Erythroblast (primary cell): ENCODE results near the gene ST8SIA3.

Experiments
- DNase-seq, 2 experiments: peaks; one replicate each; lab custom pipeline; 2025; lab: John Stamatoyannopoulos, UW
- GATA1 ChIP-seq: IDR thresholded peaks from 2 replicates; pipeline ENCODE4 v1.6.1; 2011; ENCODE audit warnings: low read depth, mild to moderate bottlenecking, control low read depth, low read length, moderate library complexity
- POLR2A ChIP-seq: IDR thresholded peaks from 2 replicates; pipeline ENCODE4 v1.6.1; 2011; ENCODE audit warnings: mild to moderate bottlenecking, low read length

The ST8SIA3 gene

DNA sequence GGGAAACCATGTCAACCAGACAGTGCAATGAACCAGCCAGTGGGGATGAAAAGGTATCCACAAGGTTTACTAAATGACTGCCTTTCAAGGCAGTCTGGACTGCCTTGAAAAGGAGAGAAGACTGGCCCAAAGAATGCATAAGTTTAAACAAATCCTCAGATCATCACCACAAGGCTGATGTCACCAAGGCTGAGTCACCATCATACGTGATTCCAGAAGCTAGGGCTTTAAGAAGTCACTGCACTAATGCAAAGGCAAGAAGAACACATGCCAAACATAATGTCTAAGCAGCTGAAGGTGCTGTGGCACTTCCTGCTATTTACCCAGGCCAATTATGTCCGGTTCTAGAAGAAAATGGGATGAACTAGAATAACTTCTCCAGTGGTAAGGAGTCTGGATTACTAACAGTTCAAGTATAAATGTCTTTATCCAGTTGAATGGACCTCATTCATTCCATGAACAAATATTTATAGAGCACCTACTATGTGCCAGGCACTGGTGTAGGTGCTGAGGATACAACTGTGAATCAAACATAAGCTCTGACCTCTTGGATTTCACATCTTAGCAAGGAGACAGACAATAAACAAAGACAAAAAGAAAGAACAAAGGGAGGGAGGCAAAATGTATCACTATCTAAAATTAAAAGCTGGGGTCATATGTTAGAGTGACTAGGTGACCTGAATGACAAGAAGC is 45.2 kb downstream of the ST8SIA3 start:
- no peak for TF ChIP-seq GATA1
- TF ChIP-seq POLR2A = no peak
- peak in 1 of 2 experiments; percentile 38 for DNase-seq

DNA sequence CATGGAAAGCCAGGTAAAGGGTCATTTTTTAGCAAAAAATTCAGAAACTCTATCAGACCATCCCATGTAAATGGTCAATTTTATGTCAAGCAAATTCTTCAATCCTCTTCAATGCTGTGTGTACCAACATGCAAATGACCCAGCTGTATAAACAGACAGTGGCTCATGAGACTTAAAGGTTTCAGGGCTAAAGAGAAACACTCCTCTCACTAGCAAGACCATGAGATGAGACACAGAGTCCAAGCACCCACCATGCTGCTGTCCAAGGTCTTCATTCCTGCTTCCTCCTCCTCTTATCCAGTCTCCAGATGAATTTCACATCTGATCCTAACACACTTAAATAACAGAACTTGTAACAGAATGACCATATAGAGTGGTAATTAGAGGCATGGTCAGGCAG is 52.0 kb downstream of the ST8SIA3 start:
- TF ChIP-seq GATA1 = no peak
- no peak for TF ChIP-seq POLR2A

DNA sequence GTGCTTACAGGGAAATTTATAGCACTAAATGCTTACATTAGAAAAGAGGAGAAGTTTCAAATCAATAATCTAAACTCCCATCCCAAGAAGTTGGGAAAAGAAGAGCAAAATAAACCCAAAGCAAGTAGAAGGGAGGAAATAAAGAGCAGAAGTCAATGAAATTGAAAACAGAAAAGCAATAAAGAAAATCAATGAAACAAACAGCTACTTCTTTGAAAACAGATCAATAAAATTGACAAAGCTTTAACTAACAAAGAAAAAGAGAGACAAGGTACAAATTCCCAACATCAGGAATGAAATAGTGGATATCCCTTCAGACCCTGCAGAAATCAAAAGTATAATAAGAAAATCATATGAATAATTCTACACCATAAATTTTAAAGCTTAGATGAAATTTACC is 57.3 kb downstream of the ST8SIA3 start:
- no peak for TF ChIP-seq POLR2A
- no peak for TF ChIP-seq GATA1
- DNase-seq = no peak

More for the DNA sequence above, 52.0 kb downstream of the ST8SIA3 start:
- no peak for DNase-seq

DNA sequence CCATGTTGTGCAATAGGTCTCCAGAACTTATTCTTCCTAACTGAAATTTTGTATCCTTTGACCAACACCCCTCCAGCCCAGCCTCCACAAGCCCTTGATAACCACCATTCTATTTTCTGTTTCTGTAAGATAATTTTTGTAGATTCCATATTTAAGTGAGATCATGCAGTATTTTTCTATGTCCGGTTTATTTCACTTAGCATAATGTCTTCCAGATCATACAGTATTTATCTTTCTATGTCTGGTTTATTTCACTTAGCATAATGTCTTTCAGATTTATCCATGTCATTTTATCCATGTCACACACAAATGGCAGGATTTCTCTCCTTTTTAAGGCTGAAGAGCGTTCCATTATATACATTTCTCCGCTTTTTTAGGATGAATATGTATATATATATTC is 58.4 kb downstream of the ST8SIA3 start:
- TF ChIP-seq GATA1 (no peak), POLR2A (no peak)
- DNase-seq = no peak

DNA sequence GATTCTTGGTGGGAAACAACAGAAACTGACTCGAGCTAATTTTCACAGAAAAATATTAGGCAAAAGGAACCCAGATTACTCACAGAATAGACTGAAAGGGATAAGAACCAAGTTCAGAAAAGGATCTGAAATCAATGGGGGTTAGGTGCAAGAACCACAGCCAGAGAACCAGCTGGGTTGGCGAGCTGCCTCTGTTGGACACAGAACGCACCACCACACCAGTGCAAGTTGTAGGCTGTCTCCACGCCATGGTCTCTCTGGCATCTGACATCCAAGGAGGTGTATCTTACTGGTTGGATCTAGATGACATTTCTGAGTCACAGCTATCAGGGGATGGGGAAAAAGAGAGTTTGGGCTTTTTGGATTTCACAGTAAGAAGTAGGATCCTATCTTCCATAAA is 64.2 kb downstream of the ST8SIA3 start:
- TF ChIP-seq GATA1 (no peak), POLR2A (no peak)
- no peak for DNase-seq
